CD1c-positive myeloid dendritic cell (primary cell): ENCODE results near the gene MAP3K8.
A peak's percentile ranks its signal among the peaks of the same experiment; 100 is the strongest.

Source experiments
- DNase-seq: peaks from one replicate; pipeline ENCODE4 v3.0.0-alpha.2; 2016; ENCODE audit errors: extremely low spot score

MAP3K8 gene

GRCh38 chr10:30490289-30491000, 56.5 kb downstream of the MAP3K8 start:
- no peak for DNase-seq

DNA sequence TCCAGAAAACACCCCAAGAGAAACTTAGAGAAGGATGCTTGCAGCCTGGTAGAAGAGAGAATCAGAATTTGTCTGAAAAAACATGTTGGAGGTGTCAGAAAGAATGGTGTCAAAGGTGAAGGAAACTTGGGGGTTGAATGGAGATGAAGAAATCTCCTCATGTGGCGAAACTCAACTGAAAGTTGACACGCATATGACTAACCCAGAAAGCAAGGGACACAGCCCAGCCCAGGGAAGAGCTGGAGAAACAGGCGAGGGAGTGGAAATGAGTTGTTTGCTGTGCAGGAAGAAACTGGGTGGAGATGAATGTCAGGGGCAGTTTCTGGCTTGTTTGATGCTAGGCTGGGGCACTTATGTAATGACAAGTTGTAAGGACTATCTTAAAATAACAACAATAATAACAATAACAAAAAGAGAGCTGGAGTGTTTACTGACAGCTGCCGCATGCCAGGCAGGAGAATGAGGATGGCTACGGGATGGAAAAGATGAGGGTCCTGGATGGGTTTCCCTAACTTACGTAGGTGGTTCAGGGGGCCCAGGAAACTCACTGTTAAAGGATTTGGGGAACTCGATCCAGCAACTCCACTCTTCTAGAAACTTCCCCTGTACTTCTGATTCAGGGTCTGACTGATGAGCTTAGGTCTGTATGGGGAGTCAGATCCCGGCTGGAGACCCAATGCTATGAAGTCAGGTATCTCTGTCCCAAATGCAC, 57.4 kb downstream of the MAP3K8 start:
- DNase-seq, result peak; percentile 89

DNA sequence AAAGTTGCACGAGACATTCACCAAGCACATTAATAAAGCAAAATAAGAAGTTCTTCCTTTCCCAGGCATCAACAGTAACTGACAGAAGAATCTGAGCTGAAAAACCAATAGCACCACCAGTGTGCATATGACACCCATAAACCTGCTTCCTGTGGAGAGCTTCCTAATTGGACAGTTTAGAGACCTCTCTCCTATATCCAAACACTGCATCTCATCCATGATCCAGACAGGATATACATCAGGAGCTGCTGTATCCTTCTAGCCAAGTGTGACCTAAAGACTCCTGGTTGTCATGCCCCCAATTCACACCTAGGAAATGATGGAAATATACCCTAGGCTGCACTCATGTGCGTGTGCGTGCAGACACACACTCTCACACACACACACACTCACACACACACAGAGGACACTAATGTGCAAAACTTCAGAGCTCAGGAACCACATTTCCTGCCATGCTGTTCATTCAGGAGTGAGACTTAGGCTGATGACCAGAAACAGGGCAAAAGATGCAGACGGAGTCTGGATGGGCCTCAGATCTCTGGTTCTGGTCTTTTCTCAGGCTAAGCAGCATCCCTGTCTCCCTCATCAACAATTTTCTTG, 58.0 kb downstream of the MAP3K8 start:
- DNase-seq, result no peak

- peak; percentile 96 for DNase-seq
Measured at GRCh38 chr10:30493609-30494530, 59.9 kb downstream of the MAP3K8 start.

- no peak for DNase-seq
Measured at GRCh38 chr10:30494558-30494957, 60.6 kb downstream of the MAP3K8 start.

- no peak for DNase-seq
Measured at GRCh38 chr10:30495687-30496086, 61.7 kb downstream of the MAP3K8 start.

- DNase-seq, result no peak
Measured at GRCh38 chr10:30499816-30500215, 65.8 kb downstream of the MAP3K8 start.

GRCh38 chr10:30500534-30500933, 66.5 kb downstream of the MAP3K8 start:
- no peak for DNase-seq

DNA sequence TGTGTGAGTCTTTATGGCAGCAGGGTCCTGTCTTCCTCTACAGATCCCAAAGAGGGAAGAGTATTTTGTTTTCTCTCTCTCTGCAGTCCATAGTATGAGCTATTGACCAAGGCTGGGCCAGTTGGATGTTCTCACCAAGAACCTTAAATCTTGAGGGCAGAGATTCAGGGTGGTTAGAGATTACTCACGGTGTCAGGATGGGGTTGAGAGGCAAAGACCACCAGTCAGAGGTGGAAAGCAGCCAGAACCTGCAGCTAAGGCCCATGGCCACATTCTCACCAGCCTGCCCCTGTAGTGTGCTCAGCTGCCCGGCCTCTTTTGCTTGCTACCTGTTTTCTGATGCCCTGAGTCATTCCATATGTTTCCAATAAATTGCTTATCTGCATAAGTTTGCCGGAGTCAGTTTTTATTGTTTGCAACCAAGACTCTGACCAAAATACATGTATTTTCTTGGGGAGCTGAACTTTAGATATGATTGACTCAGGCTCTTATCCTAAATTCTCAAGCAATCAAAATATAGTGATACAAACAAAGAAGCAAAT, 67.0 kb downstream of the MAP3K8 start:
- no peak for DNase-seq

DNA sequence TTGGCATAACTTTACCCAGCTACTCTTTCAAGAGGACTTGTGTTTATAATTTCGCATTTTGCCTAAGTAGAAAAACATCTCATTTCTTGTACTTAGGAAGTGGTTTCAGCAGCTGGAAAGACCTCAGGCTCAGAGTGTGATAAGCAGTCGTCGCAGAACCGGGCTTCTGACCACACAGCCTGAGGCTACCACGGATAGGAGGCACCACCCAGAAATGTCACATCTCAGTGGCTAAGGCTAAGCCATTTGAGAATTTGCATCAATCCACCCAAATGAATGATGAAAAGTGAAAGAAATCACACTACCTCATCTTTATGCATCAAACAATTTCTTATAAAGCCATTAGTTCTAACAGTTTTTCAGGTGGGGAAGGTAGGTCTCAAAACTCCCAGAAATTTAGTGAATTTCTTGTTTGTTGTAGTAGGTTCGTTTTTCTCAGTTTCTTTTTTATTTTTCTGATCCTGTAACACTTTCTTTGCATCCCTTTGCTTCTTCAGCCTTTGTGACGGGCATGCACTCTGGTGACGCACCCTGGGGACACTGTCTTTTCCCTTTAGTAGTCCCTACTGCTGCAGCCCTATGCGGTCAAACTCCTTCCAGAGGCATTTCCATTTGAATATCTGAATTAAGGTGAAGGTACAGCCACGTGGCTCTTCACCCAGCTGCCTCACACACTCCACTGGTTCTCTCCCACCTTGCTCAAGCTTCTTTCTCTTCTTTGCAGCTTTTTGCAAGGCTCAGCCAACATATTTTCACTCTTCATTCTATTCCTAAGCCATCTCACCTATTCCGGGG, 68.5 kb downstream of the MAP3K8 start:
- DNase-seq, result no peak

DNA sequence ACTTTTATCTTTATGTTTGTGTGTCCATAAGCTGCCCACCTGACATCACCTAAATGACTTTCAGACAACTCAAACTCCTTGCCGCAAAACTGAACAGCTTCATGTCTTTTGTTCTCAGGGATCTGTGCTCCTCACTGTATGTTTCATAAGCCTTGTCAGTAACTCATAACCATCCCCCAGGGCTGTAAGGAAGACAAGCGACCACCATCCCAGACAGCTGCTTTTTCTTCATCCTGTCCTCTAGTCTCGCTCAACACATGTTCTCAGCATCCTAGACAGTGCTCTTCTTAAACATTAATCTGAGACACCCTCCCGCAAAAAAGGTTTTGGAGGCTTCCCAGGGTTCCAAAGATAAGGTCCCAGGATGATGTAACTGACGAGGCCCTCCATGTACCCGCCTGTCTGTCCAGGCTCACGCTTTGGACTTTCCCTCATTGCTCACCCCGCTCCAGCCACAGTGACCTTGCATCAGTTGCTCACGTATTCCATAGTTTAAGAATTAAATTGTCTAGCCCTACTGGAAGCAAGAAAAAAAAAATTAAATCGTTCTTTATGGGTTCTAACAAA, 69.8 kb downstream of the MAP3K8 start:
- DNase-seq, result no peak

DNA sequence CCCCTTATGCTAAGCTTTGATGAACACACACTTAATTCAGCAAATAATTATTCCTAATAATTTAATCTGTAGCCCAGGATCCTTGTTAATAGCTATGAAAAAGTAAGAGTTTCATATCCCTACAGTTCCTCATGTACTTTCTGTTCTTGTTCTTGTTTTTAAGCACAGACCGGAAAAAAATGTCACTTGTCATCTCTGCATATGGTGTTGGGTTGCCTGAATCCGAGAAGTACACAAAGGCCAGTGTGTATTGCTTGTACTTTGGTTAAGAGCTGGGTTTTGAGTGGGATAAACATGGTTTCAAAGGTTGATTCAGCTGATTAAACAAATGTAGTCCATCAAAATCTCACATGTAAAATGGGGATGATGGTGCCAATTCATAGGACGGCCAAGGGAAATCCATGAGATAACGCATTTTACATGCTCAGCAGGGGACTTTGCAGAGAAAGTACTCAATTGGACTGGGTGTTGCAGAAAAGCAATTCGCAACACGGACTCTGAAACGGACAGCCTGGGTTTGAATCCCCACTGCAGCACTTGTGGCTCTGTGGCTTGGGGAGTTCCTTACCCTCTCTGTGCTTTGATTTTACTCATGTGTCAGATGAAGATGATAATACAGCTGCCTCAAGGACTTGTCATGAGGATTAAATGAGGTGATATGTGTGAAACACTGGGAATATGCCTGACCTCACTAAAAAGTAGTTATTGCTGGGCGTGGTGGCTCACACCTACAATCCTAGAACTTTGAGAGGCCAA, 71.7 kb downstream of the MAP3K8 start:
- peak; percentile 84 for DNase-seq

DNA sequence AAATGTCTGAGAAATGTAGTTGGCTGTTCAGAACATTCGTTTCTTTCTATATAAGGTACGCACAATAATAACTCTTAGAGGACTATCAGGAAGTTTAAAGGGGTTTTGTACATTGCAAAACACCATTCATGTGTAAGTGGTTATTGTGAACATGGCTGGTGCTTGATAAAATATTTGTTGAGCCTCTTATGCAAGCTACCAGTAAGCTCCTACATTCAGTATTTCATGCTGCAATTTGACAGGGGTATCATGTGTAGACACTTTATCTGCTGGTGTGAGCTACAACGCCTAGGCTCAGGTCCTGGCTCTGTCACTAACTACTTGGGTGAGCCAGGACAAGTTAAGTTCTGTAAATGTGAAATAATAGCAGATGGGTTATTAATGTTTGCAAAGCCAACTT, 75.5 kb downstream of the MAP3K8 start:
- no peak for DNase-seq

DNA sequence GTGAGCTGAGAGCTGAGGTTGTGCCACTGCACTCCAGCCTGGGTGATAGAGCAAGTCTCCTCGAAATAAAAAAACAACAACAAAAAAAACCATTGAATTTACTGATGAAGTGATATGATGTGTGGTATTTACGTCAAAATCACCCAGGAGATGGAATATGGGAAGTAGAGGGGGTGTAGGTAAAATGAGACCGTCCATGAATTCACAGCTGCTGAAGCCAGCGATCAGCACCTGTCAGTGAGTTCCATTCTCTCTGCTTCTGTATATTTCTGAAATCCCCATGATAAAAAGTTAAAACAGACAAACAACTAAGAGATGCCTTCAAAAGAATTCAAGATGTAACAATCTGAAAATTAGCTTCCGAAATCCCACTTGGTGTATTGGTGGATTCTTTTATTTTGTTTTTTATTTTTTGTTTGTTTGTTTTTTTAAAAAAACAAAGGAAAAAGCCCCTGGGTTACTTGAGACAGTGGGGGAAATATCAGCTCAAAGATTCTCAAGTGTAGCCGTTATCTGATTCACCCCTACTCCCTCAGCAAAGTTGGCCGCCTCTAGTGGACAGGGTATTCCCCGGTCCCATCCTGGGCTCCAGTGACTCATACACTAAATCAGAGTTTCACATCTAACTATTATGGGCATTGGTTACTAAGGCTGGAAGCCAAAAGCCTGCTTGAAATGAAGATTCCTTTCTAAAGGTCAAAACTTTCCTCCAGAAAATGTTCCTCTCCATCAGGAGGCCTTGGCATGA, 76.4 kb downstream of the MAP3K8 start:
- DNase-seq, result peak; percentile 66

DNA sequence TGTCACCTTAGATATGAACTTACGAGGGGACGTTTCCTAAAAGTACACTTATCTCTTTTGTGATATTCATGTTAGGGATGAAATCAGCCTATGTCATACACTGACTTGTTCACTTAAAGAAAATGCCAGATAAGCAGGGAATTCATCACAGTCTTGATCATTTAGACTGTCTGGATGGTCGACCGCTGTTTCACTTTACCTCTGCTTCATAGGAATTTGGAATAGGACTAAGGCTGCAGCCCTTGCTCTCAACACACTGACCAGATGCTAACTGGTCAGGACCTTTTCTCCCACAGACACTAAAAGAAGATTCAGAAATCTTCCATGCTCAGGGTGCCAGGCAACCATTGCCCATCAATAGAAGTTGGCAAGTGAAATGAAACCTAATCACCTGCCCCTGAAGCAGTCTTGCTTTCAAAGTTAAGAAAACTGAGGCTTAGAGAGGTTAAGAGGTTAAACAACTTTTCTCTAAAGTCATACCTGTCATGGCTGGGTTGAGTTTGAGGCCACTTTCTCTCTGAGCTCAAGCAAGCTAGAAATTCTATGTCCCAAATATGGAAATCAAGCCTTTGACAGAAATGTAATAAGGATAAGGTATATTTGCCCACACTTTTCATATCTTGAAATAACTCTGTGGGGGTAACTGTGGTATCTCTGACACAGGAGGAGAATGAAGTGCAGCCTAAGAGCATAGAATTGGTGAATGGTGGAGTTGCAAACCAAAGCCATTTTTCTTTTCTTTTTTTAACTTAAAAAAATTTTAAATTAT, 77.1 kb downstream of the MAP3K8 start:
- DNase-seq, result no peak
